ENCODE results near the gene TTC5.
"Not testable (repeated sequence)": the region's sequence is repeated elsewhere in the genome, so short reads cannot be mapped to it uniquely, and the experiment has no call there.

TTC5 gene, protein sequence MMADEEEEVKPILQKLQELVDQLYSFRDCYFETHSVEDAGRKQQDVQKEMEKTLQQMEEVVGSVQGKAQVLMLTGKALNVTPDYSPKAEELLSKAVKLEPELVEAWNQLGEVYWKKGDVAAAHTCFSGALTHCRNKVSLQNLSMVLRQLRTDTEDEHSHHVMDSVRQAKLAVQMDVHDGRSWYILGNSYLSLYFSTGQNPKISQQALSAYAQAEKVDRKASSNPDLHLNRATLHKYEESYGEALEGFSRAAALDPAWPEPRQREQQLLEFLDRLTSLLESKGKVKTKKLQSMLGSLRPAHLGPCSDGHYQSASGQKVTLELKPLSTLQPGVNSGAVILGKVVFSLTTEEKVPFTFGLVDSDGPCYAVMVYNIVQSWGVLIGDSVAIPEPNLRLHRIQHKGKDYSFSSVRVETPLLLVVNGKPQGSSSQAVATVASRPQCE

DNA sequence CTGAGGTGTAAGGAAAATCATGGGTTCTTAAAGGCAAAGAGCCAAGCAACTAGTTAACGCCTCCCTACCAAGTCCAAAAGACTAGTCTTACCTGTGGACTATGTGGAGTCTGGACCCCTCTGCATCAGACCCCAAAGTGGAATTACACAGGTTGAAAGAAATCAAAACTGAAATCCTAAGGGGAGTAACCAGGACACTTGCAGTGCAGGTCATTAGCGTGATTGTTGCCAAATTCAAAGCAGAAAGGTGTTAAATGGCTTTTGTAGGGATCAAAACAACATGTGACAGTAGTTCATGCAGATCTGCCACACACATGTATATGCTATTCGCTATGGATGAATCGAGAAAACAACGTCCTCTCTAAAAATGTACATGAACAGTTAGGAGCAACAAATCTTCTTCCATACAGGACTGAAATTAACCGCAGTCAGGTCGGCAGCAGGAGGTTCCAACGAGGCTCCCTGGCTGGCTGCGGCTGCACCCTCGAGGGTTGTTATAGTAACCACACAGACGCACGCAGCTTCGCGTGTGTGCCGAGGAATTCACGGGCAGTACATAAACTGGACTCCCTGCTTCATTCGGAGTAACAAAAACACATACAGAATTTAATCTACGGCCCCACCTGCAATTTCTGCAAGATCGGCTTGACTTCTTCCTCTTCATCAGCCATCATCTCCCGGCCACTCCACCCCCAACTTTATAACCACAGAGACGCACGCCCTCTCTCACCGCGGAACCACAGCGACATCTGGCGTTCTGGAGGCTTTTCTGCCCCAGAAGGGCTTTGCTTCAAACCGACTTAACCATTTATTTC, at the start of gene TTC5:
Gene TTC5 (minus strand): TSS at position 687 of the 814 bp plus-strand sequence. CDS start 14 bp downstream, at position 673.
- DNase-seq: no peak

DNA sequence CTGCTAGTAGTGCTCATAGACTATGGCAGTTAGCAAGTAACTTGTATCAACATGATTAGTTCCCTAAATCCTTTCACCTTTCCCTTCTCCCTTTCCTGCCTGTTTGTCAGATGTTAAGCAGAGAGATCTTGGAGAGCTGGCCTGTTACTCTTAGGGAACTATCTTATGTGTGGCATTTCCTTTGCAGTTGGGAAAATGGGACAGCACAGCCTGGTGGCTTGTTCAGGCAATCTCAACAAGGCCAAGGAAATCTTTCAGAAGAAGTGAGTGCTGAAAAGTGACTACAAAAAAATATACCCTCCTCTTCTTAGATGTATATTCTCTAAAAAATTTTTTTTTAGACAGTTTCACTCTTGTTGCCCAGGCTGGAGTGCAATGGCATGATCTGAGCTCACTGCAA, 45.1 kb upstream of the TTC5 start:
- no peak for DNase-seq

DNA sequence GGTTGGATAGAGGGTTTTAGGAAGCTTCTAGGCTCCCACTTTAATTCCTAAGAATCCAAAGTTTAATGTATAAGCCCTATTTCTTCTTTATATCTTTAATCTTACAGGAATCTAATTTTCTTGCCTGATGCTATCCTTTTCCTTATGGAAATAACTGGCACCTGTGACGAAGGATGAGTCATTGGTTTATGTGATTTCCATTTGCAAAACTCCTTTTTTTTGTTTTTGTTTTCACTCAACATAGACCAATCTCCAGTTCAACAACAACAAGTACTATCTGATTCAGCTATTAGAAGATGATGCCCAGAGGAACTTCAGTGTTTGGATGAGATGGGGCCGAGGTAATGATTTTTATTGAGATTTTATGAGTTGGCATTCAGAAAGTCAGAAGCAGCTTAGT, 44.5 kb upstream of the TTC5 start:
- no peak for DNase-seq

DNA sequence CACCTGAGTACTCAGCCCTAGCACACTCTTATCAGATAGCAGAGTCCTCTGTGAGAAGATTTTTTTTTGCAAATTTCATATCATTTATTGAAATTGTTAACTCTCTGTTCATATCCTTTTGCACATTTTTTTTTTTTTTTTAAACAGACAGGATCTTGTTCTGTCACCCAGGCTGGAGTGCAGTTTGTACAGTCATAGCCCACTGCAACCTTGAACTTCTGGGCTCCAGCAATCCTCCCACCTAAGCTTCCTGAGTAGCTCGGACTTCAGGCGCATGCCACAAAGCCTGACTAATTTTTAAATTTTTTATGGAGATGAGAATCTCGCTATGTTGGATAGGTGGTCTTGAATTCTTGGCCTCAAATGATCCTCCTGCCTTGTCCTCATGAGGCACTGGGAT, 42.0 kb upstream of the TTC5 start:
- DNase-seq: no peak

DNA sequence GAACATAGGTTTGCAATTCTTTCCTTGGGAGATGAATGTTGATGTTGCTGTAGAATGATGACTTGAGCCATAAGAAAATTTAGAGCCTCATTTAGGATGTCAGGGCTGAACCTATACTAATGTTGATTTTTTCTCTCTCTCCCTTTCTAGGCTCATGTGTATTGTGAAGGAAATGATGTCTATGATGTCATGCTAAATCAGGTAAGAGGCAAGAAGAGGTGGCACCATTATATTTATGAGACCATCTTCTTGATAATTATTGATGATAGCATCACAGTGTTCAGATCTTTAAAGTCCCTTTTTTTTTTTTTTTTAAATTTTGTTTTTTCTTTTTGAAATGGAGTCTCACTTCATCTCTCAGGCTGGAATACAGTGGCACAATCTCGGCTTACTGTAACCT, 41.0 kb upstream of the TTC5 start:
- DNase-seq: no peak

DNA sequence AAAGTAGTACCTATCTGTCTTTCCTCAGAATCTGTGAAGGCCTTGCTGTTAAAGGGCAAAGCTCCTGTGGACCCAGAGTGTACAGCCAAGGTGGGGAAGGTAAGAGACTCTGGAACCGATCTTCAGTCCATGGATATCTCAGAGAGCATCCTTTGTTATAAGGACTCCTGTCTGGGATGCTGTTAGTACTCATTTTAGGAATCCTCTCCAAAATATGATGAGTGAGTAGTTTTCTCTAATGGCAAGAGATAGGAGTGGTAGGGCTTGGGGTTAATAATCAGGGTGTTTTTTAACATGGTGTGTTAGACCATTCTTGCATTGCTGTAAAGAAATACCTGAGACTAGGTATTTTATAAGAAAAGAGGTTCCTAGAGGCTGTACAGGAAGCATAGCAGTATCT, 39.6 kb upstream of the TTC5 start:
- DNase-seq: no peak

DNA sequence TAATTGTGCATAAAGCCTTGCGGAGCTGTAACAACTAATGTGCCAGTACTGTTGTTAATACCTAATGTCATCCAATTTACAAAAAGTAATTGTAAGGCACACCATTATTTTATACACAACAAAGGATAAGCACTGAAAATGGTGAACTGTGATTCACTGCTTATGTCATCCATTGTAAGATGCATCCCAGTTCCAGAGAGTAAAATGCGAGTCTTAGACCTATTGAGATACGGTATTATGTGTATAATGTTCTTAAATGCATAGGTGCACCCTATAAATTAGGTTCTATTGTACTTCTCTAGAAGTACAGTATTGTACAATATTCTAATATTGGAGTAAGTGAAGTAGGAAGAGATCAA, 38.1 kb upstream of the TTC5 start:
- no peak for DNase-seq

DNA sequence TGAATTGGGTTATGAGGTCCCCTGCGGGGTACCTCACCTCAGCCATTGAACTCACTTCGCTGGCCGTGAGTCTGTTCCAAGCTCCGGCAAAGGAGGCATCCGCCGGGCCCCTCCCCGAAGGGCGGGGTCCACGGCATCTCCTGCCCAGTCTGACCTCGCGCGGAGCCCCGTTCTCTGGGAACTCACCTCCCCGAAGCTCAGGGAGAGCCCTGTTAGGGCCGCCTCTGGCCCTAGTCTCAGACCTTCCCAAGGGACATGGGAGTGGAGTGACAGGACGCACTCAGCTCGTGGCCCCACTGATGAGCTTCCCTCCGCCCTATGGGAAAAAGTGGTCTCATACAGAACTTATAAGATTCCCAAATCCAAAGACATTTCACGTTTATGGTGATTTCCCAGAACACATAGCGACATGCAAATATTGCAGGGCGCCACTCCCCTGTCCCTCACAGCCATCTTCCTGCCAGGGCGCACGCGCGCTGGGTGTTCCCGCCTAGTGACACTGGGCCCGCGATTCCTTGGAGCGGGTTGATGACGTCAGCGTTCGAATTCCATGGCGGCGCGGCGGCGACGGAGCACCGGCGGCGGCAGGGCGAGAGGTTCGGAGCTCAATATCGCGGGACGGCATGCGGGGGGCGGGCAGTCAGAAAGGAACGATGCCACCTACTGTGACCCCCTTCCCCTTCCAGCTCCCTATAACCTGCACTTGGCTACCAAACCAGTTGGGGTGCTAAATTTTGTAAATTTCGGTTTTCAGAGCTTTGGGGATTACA, 37.5 kb upstream of the TTC5 start, which contains the start of gene PARP2:
Gene PARP2 (plus strand): TSS at position 544 of the 770 bp plus-strand sequence. CDS start 7 bp downstream, at position 551.
- DNase-seq: peak; percentile 84

DNA sequence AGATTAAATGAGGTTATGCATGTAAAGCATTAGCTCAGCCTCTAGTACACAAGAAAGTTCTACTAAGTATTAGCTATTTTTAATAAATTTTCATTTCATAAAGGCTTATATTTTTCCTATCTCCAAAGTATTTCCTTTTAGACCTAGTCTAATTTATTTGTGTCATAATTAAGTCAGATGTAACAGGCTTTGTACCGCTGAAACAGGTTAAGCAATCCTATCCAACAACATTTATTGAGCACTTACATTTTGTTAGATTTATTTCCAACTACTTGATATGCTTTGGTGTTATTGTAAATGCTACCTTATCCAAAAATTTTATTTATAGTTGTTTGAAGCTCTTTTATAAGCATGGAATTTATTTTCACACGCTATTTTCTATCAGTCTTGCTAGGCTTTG, 35.9 kb upstream of the TTC5 start:
- no peak for DNase-seq

DNA sequence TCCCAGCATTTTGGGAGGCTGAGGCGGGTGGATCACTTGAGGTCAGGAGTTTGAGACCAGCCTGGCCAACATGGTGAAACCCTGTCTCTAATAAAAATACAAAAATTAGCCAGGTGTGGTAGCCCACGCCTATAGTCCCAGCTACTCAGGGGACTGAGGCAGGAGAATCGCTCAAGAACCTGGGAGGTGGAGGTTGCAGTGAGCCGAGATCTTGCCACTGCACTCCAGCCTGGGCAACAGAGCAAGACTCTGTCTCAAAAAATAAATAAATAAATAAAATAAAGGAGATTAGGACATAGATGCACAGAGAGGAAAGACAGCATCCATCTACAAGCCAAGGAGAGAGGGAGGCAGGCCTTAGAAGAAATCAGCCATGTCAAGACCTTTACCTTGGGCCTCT, 35.3 kb upstream of the TTC5 start:
- not testable (repeated sequence) for DNase-seq

DNA sequence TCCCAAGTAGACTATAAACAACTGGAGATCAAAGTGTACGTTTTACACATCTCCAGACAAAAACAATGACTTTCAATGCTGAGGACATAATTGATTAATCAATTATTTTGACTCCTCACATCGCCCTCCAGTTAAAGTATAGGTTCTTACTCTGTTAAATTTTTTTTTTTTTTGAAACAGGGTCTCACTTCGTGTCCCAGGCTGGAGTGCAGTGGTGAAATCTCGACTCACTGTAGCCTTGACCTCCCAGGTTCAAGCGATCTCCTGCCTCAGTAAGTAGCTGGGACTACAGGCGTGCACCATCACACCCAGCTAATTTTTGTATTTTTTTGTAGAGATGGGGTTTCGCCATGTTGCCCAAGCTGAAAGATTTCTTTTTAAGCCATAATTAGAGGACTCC, 28.3 kb upstream of the TTC5 start:
- DNase-seq: no peak

DNA sequence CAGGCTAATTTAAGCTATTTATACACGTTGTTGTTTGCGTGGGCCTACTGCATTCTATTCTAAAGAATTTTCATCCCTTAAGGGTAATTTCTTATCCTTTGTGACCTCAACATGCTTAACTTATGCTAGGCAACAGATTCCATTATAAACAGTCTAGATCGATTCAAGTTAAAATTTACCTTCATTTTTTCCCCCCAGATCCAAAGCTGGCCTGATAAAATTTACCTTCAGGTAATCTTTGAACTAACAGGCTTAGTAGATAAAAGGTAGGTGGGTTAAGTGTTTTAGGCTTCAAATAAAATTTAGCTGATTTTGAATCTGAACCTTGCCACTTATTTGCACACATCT, 27.7 kb upstream of the TTC5 start:
- DNase-seq: no peak

DNA sequence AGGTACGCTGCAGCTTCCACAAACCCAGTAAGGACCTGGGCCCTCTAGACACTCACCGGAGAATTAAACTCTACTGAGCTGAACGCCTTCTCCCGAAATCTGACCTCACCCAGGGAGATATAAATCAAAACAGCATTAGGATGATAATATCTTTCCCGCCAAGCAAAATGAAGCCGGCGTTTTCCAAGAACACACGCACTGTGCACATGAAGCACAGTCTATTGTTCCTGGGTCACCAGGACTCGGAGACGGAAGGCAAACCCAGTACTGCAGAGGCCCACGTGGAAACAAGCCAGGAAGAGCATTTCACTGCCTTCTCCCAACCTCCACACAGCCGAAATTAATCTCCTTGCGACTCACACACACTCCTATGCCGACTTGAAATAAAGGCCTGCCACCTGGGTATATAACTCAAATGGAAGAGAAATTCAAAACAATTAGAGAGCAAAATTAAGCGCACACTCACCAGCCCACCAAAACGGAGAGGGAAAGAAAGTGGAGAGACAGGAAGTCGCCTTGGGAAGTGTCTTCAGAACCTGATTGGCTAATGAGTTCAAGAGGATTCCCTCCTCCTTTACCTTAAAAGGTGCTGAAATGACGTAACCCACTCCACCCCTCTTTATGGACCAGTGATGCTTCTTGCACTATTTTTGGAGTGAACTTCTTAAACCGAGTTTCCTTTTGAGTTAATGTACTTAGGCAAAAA, 27.2 kb upstream of the TTC5 start, which contains the start of gene CCNB1IP1:
Gene CCNB1IP1 (minus strand): TSS at position 492 of the 706 bp plus-strand sequence. CDS start 16,756 bp downstream, outside the sequence.
- DNase-seq: no peak

DNA sequence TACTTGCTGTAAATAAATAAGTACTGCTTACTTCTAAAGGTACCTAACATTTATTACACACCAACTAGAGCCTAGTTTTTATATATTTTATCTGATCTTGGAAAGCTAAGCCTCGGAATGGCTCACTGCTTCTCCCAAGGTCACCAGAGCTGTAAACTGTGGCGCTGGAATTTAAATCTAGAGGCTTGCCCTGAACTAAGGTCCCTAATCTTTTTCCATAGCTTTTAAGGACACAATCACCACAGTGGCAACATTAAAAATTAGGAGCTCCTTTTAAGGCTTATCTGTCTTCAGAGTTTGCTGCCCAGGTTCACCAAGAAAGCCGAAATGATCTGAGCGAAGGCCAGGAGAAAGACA, 26.7 kb upstream of the TTC5 start:
- no peak for DNase-seq

DNA sequence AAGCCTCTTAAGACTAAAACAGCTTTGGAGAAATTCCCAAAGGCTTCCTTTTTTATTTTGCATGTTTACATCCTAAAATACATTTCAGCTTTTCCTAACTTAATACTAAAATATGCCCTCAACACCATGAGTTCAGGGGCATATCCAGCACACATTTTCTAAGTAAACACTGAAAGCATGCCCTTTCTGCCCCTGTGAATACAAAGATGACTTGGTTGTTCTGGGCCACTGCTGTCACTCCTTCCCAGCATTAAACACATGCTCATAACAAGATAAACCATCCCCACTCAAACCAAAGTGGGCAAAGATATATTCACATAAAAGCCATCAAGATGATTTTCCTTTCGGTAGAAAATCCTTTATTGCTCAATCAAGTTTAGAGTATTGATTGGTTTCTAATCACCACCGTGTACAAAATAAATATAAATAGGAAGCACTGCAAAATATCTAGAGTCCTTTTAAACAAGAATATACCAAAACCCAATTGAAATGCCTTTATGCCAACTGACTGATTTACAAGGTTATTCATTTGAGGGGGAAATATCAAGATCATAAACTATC, 25.4 kb upstream of the TTC5 start:
- DNase-seq: no peak

DNA sequence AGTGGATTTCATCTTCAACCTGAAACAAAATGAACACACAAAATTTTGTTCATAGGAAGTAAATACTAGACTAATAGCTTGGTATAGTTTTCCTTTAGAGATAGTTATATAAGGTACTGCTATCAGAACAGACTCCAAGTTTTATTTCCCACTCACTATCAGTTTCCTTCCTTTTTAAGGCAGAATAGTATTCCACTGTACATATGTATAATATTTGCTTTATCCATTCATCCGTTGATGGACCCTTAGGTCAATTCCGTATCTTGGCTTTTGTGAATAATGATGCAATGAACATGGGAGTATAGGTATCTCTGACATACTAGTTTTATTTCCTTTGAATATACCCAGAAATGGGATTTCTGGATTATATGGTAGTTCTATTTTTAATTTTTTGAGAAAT, 23.6 kb upstream of the TTC5 start:
- no peak for DNase-seq

DNA sequence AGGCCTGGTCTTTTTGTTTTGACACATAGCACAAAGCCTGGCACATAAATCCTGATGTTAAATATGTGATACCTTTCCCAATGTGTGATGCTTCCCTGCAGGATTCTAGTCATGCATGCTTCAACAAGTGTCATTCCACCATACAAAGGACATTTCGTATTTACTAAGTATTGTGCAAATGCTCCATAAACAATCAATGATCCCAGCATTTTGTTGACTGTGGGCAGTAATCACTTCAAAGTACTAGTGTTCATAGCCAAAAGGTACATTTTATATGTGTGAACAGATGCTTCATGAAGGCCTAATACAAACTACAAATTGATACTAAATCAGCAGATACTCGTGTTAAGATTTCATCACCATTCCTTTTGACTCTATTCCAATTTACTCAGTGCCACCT, 23.0 kb upstream of the TTC5 start:
- no peak for DNase-seq

DNA sequence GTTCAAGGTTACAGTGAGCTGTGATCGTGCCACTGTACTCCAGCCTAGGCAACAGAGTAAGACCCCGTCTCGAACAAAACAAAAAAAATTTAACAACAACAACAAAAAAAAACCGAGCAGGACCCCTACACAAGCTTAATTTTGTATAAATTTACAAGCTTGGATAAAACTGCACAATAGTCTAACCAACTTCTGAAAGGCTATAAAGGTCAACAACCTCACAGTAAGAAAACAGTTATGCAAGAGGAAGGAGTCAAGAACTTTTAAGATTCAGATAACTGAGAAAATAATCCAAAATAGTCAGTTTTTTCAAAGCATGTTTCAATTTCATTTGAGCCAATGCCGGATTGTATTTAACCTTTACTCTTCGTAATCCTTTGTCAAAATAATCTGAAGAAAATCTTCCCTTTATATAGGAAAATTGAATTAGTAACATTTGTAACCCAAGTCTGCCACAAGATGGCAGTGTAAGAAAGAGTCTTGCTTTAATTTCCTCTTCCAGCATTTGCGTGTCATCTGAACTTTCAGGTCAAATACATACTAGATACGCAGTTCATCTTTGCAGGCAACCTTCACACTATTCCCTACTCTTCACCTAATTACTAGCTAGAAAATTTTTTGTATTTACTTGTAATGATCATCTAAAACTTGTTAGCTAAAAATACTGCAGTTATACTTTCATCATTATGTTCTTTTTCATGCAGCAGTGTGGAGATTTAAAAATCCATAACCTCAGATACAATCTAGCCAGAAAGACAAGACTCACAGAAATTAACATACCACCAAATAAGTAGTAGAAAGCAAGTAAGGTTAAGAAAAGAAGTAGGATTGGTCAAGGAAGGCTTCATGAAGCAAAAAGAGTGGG, 21.5 kb upstream of the TTC5 start:
- no peak for DNase-seq

DNA sequence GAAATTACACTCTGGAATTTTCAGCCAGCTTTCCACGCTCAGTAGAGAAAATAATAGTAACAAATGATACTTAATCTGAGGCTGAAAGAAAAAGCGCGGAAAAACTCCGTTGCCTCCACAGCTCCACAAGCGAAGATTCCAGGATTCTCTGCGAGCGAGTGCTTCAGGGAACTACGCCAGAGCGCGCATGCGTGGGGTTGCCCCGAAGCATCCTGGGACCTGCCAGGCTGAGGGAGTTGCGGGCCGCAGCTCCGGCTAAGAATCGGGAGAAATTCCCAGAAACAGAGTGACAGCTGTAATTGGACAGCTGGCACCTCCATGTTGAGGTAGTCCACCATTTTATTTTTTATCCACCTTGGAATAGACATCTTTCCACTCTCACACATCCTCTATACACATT, 12.0 kb upstream of the TTC5 start:
- no peak for DNase-seq

DNA sequence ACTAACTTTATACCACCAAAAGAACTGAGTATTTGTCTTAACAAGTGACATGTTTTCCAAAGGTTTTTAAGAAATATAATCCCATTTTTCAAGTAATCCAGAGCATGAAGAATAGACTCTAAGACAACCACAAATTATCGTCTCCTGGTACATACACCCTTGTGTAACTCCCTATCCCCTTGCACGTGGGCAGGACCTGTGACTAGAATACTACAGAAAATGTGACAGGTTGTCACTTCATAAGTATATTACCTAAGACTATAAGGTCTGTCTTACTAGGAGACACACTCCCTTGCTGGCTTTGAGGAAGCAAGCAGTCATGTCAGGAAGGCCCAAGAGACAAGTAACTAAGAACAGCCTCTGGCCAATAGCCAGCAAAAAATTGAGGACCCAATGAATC, 8.3 kb upstream of the TTC5 start:
- no peak for DNase-seq

DNA sequence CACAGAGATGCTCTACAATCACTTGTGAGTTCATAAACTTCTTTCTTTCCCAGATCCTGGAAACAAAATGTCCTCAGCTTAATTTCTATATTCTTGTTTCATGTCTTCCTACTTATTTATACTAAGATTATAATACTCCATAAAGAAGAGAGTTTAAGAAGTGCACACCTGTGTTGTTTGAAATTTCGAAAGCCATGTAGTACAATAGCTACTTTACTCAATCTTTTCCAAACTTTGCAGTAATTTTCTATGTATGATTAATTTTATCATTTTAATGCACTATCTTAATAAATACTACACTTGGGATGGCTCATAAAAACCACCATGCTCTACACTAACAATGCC, 300 bp upstream of the TTC5 start:
- DNase-seq: no peak
